CD4-positive, alpha-beta T cell treated with Interferon alpha-2 for 1 hour (primary cell): ENCODE data around the gene PLAA.
A peak's percentile ranks its signal among the peaks of the same experiment; 100 is the strongest.
"Not testable (repeated sequence)": the region's sequence is repeated elsewhere in the genome, so short reads cannot be mapped to it uniquely, and the experiment has no call there.

Experiments
- DNase-seq, 2 donors: peaks; one replicate each; pipeline ENCODE4 v3.0.0-alpha.2; 2020 to 2022

Gene PLAA

GRCh38 chr9:26928902-26929495 is 18.0 kb downstream of the PLAA start:
- no peak for DNase-seq

- DNase-seq: no peak
These were observed 21.4 kb downstream of the PLAA start for GRCh38 chr9:26925609-26926008.

GRCh38 chr9:26919698-26920097 is 27.3 kb downstream of the PLAA start:
- no peak for DNase-seq

GRCh38 chr9:26913138-26913668 is 33.8 kb downstream of the PLAA start:
- DNase-seq: no peak

GRCh38 chr9:26904671-26905070 is 42.4 kb downstream of the PLAA start:
- no peak for DNase-seq

GRCh38 chr9:26904070-26904469 is 43.0 kb downstream of the PLAA start:
- no peak for DNase-seq

- peak in 1 of 2 donors; percentile 1 for DNase-seq
These were observed 53.9 kb downstream of the PLAA start for GRCh38 chr9:26893030-26893676.

- peak; percentile 92 to 93 for DNase-seq
These were observed 54.6 kb downstream of the PLAA start, which contains the start of gene CAAP1 for GRCh38 chr9:26892251-26893029. Gene CAAP1 (minus strand): TSS chr9:26892802. CDS start chr9:26892715, 87 bp downstream.

GRCh38 chr9:26891726-26892125 is 55.3 kb downstream of the PLAA start:
- DNase-seq: no peak

- no peak for DNase-seq
These were observed 58.8 kb downstream of the PLAA start for GRCh38 chr9:26888271-26888670.

GRCh38 chr9:26882154-26882553 is 64.9 kb downstream of the PLAA start:
- no peak for DNase-seq

GRCh38 chr9:26880262-26880661 is 66.8 kb downstream of the PLAA start:
- DNase-seq: no peak

- DNase-seq: not testable (repeated sequence)
These were observed 71.9 kb downstream of the PLAA start for GRCh38 chr9:26875155-26875554.

- DNase-seq: no peak
These were observed 76.8 kb downstream of the PLAA start for GRCh38 chr9:26870292-26870691.

- no peak for DNase-seq
These were observed 84.0 kb downstream of the PLAA start for GRCh38 chr9:26863074-26863473.

GRCh38 chr9:26856413-26857032 is 90.5 kb downstream of the PLAA start:
- peak in 1 of 2 donors; percentile 19 for DNase-seq
